ENCODE measurements around the gene MKNK2.

The MKNK2 gene

DNA sequence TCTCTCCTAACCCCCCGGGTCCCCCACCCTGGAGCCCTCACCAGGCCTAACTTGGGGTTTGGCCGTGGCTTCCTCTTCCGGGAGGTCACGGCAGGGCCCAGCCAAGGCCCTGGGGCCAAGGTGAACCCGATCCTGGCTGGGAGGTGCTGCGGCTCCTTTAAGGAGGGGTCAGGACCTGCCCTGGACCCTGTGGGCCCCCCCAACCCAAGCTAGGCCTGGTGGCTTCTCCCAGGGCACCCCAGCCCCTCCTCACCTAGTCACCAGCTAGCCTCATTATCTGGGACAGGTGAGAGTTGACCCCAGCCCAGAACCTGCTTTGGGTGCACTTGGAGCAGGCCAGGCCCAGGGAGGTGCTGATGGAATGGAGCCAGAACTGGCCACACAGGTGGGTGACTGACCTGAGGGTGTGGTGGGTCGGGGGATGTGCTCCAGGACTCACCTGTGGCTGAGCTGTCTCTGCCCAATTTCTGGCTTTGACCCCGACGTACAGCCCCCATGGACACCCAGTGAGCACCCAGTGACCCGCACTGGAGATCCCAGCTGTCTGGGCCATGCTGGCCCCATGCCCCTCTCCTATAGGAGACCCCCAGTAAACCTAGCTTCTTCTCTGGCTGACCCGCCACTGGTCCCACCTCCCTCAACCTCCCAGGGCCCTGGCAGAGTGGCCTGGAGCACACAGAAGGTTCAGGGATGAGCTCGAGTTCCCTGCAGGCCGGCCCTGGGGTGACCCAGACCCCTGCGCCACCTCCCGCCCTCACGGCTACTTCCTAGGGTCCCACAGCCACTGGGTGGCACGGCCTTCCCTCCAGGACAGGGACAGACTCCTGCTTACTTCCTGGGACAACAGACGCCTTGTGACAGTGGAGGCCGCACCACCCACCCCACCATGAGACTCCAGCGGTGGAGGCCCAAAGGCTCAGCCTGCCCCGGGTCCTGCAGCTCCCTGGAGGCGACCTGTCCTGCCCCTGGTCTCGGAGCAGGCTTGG is 6.7 kb upstream of the MKNK2 start:
- no peaks in the 10 kb centered on the region for H3K36me3 ChIP-seq
- H3K27me3 ChIP-seq: no peaks in the 10 kb centered on the region
- no peaks in the 10 kb centered on the region for H3K9me3 ChIP-seq
- peak overlapping the region in 1 of 2 experiments; percentile 24 for H3K4me3 ChIP-seq (ENCODE audit: low read depth in 1 of 2, low read length in 1 of 2)
- peaks cover 53 to 57% of the 10 kb centered on the region in 2 experiments for H3K4me1 ChIP-seq (ENCODE audit: control insufficient read depth in 1 of 2, insufficient read depth in 1 of 2, low read depth in 1 of 2, low read length in 1 of 2)
- TF ChIP-seq, protein P1, sequence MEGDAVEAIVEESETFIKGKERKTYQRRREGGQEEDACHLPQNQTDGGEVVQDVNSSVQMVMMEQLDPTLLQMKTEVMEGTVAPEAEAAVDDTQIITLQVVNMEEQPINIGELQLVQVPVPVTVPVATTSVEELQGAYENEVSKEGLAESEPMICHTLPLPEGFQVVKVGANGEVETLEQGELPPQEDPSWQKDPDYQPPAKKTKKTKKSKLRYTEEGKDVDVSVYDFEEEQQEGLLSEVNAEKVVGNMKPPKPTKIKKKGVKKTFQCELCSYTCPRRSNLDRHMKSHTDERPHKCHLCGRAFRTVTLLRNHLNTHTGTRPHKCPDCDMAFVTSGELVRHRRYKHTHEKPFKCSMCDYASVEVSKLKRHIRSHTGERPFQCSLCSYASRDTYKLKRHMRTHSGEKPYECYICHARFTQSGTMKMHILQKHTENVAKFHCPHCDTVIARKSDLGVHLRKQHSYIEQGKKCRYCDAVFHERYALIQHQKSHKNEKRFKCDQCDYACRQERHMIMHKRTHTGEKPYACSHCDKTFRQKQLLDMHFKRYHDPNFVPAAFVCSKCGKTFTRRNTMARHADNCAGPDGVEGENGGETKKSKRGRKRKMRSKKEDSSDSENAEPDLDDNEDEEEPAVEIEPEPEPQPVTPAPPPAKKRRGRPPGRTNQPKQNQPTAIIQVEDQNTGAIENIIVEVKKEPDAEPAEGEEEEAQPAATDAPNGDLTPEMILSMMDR (IDR thresholded peaks at IDR 0.05): no peak
- H3K27ac ChIP-seq: peak overlapping the region; percentile 98

GRCh38 chr19:2056837-2057192 is 5.8 kb upstream of the MKNK2 start:
- H3K4me1 ChIP-seq (ENCODE audit: control insufficient read depth in 1 of 2, insufficient read depth in 1 of 2, low read depth in 1 of 2, low read length in 1 of 2): peaks cover 49 to 54% of the 10 kb centered on the region in 2 experiments
- peak overlapping the region in 1 of 2 experiments; percentile 24 for H3K4me3 ChIP-seq (ENCODE audit: low read depth in 1 of 2, low read length in 1 of 2)
- H3K9me3 ChIP-seq: no peaks in the 10 kb centered on the region
- no peaks in the 10 kb centered on the region for H3K36me3 ChIP-seq
- H3K27me3 ChIP-seq: no peaks in the 10 kb centered on the region
- TF ChIP-seq, protein P1 (IDR thresholded peaks at IDR 0.05): no peak
- peak overlapping the region; percentile 98 for H3K27ac ChIP-seq

- H3K9me3 ChIP-seq: no peaks in the 10 kb centered on the region
- no peaks in the 10 kb centered on the region for H3K36me3 ChIP-seq
- H3K27ac ChIP-seq: peak overlapping the region; percentile 98
- H3K4me3 ChIP-seq (ENCODE audit: low read depth in 1 of 2, low read length in 1 of 2): peak overlapping the region; percentile 41 to 64
- no peaks in the 10 kb centered on the region for H3K27me3 ChIP-seq
- TF ChIP-seq, protein P1 (IDR thresholded peaks at IDR 0.05): no peak
- peaks cover 52 to 59% of the 10 kb centered on the region in 2 experiments for H3K4me1 ChIP-seq (ENCODE audit: control insufficient read depth in 1 of 2, insufficient read depth in 1 of 2, low read depth in 1 of 2, low read length in 1 of 2)
Measured at GRCh38 chr19:2055931-2056836, 5.1 kb upstream of the MKNK2 start.

GRCh38 chr19:2054763-2055162 is 3.7 kb upstream of the MKNK2 start:
- peak overlapping the region; percentile 51 for H3K27ac ChIP-seq

More at GRCh38 chr19:2054763-2055162, 3.7 kb upstream of the MKNK2 start:
- H3K27me3 ChIP-seq: no peaks in the 10 kb centered on the region
- H3K4me1 ChIP-seq (ENCODE audit: control insufficient read depth in 1 of 2, insufficient read depth in 1 of 2, low read depth in 1 of 2, low read length in 1 of 2): peaks cover 40 to 47% of the 10 kb centered on the region in 2 experiments
- TF ChIP-seq, protein P1 (IDR thresholded peaks at IDR 0.05): no peak
- H3K9me3 ChIP-seq: no peaks in the 10 kb centered on the region
- H3K4me3 ChIP-seq (ENCODE audit: low read depth in 1 of 2, low read length in 1 of 2): no peak overlapping the region
- H3K36me3 ChIP-seq: peaks cover under 1% of the 10 kb centered on the region

Data from neutrophil (primary cell).